Measurements from ENCODE around the gene CYB561A3.
A peak's percentile ranks its signal among the peaks of the same experiment; 100 is the strongest.

CYB561A3 gene

GRCh38 chr11:61345170-61345610 is 16.5 kb downstream of the CYB561A3 start:
- no peak for DNase-seq (ENCODE audit: low read depth in 2 of 2)

GRCh38 chr11:61343792-61344745 is 17.6 kb downstream of the CYB561A3 start:
- no peak for DNase-seq (ENCODE audit: low read depth in 2 of 2)

- no peak for DNase-seq (ENCODE audit: low read depth in 2 of 2)
Observed at GRCh38 chr11:61342207-61342803, 19.4 kb downstream of the CYB561A3 start.

- DNase-seq (ENCODE audit: low read depth in 2 of 2) = no peak
Observed at GRCh38 chr11:61341706-61342105, 20.0 kb downstream of the CYB561A3 start.

GRCh38 chr11:61340979-61341378 is 20.7 kb downstream of the CYB561A3 start:
- no peak for DNase-seq (ENCODE audit: low read depth in 2 of 2)

GRCh38 chr11:61339490-61339878 is 22.2 kb downstream of the CYB561A3 start:
- DNase-seq (ENCODE audit: low read depth in 2 of 2) = no peak

GRCh38 chr11:61338783-61339489 is 22.7 kb downstream of the CYB561A3 start:
- no peak for DNase-seq (ENCODE audit: low read depth in 2 of 2)

- no peak for DNase-seq (ENCODE audit: low read depth in 2 of 2)
Observed at GRCh38 chr11:61337706-61338470, 23.8 kb downstream of the CYB561A3 start.

GRCh38 chr11:61336171-61336935 is 25.3 kb downstream of the CYB561A3 start:
- DNase-seq (ENCODE audit: low read depth in 2 of 2) = peak; percentile 57 to 59

GRCh38 chr11:61335355-61335710 is 26.3 kb downstream of the CYB561A3 start:
- no peak for DNase-seq (ENCODE audit: low read depth in 2 of 2)

- DNase-seq (ENCODE audit: low read depth in 2 of 2) = no peak
Observed at GRCh38 chr11:61334434-61335354, 27.0 kb downstream of the CYB561A3 start.

- DNase-seq (ENCODE audit: low read depth in 2 of 2) = no peak
Observed at GRCh38 chr11:61333550-61334433, 27.9 kb downstream of the CYB561A3 start.

- DNase-seq (ENCODE audit: low read depth in 2 of 2) = peak; percentile 93 to 94
Observed at GRCh38 chr11:61332797-61333549, 28.7 kb downstream of the CYB561A3 start, which contains the start of the genes DDB1 and TKFC. Gene DDB1, minus strand, starts transcription at chr11:61333105. Its CDS starts 137 bp downstream, at chr11:61332968. Gene TKFC, plus strand, starts transcription at chr11:61333228. Its CDS starts 1,501 bp downstream, at chr11:61334729.

GRCh38 chr11:61332281-61332796 is 29.3 kb downstream of the CYB561A3 start:
- no peak for DNase-seq (ENCODE audit: low read depth in 2 of 2)

- DNase-seq (ENCODE audit: low read depth in 2 of 2) = no peak
Observed at GRCh38 chr11:61331651-61332050, 30.0 kb downstream of the CYB561A3 start.

GRCh38 chr11:61329871-61330270 is 31.8 kb downstream of the CYB561A3 start:
- DNase-seq (ENCODE audit: low read depth in 2 of 2) = no peak

- no peak for DNase-seq (ENCODE audit: low read depth in 2 of 2)
Observed at GRCh38 chr11:61328351-61328750, 33.3 kb downstream of the CYB561A3 start.

GRCh38 chr11:61327669-61328071 is 34.0 kb downstream of the CYB561A3 start:
- no peak for DNase-seq (ENCODE audit: low read depth in 2 of 2)

Measured in activated CD8-positive, alpha-beta memory T cell treated with anti-CD3 and anti-CD28 coated beads for 4 hours (primary cell).